HG02943 (cell line): ENCODE measurements around the gene USP43.
"Not testable (repeated sequence)": the region's sequence is repeated elsewhere in the genome, so short reads cannot be mapped to it uniquely, and the experiment has no call there.

Source experiments
- ATAC-seq: cut with Tn5 transposase; IDR thresholded peaks from one replicate; pipeline ENCODE4 v1.9.1; 2021; ENCODE audit warnings: mild to moderate bottlenecking, low read depth, moderate library complexity; ENCODE audit not compliant: unreplicated experiment

Gene USP43

GRCh38 chr17:9648521-9649110, 3.3 kb downstream of the USP43 start:
- no peak for ATAC-seq

- no peak for ATAC-seq
Observed at GRCh38 chr17:9658593-9659211, 13.4 kb downstream of the USP43 start.

- ATAC-seq = no peak
Observed at GRCh38 chr17:9661027-9661426, 15.7 kb downstream of the USP43 start.

- ATAC-seq = not testable (repeated sequence)
Observed at GRCh38 chr17:9663511-9663910, 18.2 kb downstream of the USP43 start.

- ATAC-seq = no peak
Observed at GRCh38 chr17:9666461-9667050, 21.2 kb downstream of the USP43 start.

- ATAC-seq = no peak
Observed at GRCh38 chr17:9668517-9668916, 23.2 kb downstream of the USP43 start.

- ATAC-seq = no peak
Observed at GRCh38 chr17:9669551-9670008, 24.3 kb downstream of the USP43 start.

- no peak for ATAC-seq
Observed at GRCh38 chr17:9670596-9670995, 25.3 kb downstream of the USP43 start.

GRCh38 chr17:9671559-9671958, 26.2 kb downstream of the USP43 start:
- ATAC-seq = no peak

- no peak for ATAC-seq
Observed at GRCh38 chr17:9672266-9672665, 26.9 kb downstream of the USP43 start.

- no peak for ATAC-seq
Observed at GRCh38 chr17:9672691-9673090, 27.4 kb downstream of the USP43 start.

- ATAC-seq = no peak
Observed at GRCh38 chr17:9676084-9676483, 30.8 kb downstream of the USP43 start.

GRCh38 chr17:9676820-9677310, 31.5 kb downstream of the USP43 start:
- ATAC-seq = no peak

- no peak for ATAC-seq
Observed at GRCh38 chr17:9677411-9677810, 32.1 kb downstream of the USP43 start.

GRCh38 chr17:9677896-9678295, 32.6 kb downstream of the USP43 start:
- no peak for ATAC-seq

- ATAC-seq = no peak
Observed at GRCh38 chr17:9684955-9685621, 39.8 kb downstream of the USP43 start.

- ATAC-seq = no peak
Observed at GRCh38 chr17:9693755-9694154, 48.4 kb downstream of the USP43 start.

- no peak for ATAC-seq
Observed at GRCh38 chr17:9696279-9697044, 51.1 kb downstream of the USP43 start.

- no peak for ATAC-seq
Observed at GRCh38 chr17:9700136-9700535, 54.8 kb downstream of the USP43 start.

GRCh38 chr17:9700754-9701476, 55.6 kb downstream of the USP43 start:
- ATAC-seq = no peak
